NT2/D1 (cell line): ENCODE data around the gene XG.

Experiments
- YY1 ChIP-seq: IDR thresholded peaks from 2 replicates; pipeline ENCODE4 v1.6.1; 2011; ENCODE audit not compliant: insufficient read length, insufficient read depth
- ZNF274 ChIP-seq: IDR thresholded peaks from 2 replicates; pipeline ENCODE4 v1.6.1; 2011; ENCODE audit warnings: mild to moderate bottlenecking, low read depth, low read length

- TF ChIP-seq ZNF274 (no peak), YY1 (no peak)
Measured at GRCh38 chrX:2799369-2799768, 47.5 kb downstream of the XG start.
